Calu3 (cell line): ENCODE measurements around the gene PADI6. TPM values are rescaled to one million over a fixed set of nuclear protein-coding genes. Genes with fewer than 3 reads are reported as not detected.

Experiments used
- BruUV-seq: library from RNA; stranded (reverse); fragments of 400-500 nt; replicated peaks from 2 replicates; lab custom pipeline; 2021; lab: Mats Ljungman, UMichigan
- CTCF ChIA-PET: fragments of 300-600 bp; sonication (Branson Sonifier 250); formaldehyde crosslinking; loops from one replicate; lab custom pipeline; 2022; ENCODE audit warnings: antibody characterized with exemption; lab: Charles Lee
- DNase-seq: peaks from one replicate; pipeline ENCODE4 v3.0.0; 2022
- H3K27ac Mint-ChIP-seq: one replicate; pipeline ENCODE4 v1.8.0; 2022; ENCODE audit warnings: mixed read lengths; ENCODE audit not compliant: unreplicated experiment
- H3K27me3 Mint-ChIP-seq: one replicate; pipeline ENCODE4 v1.8.0; 2022; ENCODE audit warnings: mixed read lengths; ENCODE audit not compliant: unreplicated experiment
- H3K36me3 Mint-ChIP-seq: one replicate; pipeline ENCODE4 v1.8.0; 2022; ENCODE audit warnings: mild to moderate bottlenecking, moderate library complexity, mixed read lengths; ENCODE audit not compliant: insufficient read depth, unreplicated experiment
- H3K4me1 Mint-ChIP-seq: one replicate; pipeline ENCODE4 v1.8.0; 2022; ENCODE audit warnings: mild to moderate bottlenecking, low read depth, mixed read lengths; ENCODE audit not compliant: unreplicated experiment
- H3K4me3 Mint-ChIP-seq: one replicate; pipeline ENCODE4 v1.8.0; 2022; ENCODE audit warnings: mild to moderate bottlenecking, low read depth, moderate library complexity, mixed read lengths; ENCODE audit not compliant: unreplicated experiment
- H3K9me3 Mint-ChIP-seq: one replicate; pipeline ENCODE4 v1.8.0; 2022; ENCODE audit warnings: low read depth, mixed read lengths; ENCODE audit not compliant: unreplicated experiment
- CTCF ChIP-seq: fragments of 200-600 bp; IDR thresholded peaks from one replicate; pipeline ENCODE4 v1.8.0; 2022; ENCODE audit warnings: antibody characterized with exemption; ENCODE audit not compliant: unreplicated experiment
- intact Hi-C: fragments of 100-400 bp; cut with micrococcal nuclease; formaldehyde crosslinking; loops from one replicate; pipeline ENCODE4 v1.10.0; 2022; ENCODE audit not compliant: unreplicated experiment
- total RNA-seq: library from RNA; stranded (reverse); gene quantifications from 2 replicates; pipeline ENCODE4 v1.2.3, GENCODE V29; 2022

Gene PADI6
- total RNA-seq, 1 experiment from 2014 or later = not detected

GRCh38 chr1:17361687-17362086 is 10.3 kb upstream of the PADI6 start:
- no TSS peak for BruUV-seq
- no peaks in the 10 kb centered on the region for H3K9me3 Mint-ChIP-seq
- H3K27ac Mint-ChIP-seq = no peak overlapping the region
- no peaks in the 10 kb centered on the region for H3K4me1 Mint-ChIP-seq
- no peak for TF ChIP-seq CTCF
- CTCF ChIA-PET = no interaction called here
- no peaks in the 10 kb centered on the region for H3K36me3 Mint-ChIP-seq
- DNase-seq = no peak
- H3K27me3 Mint-ChIP-seq = peaks cover 36% of the 10 kb centered on the region
- no peak overlapping the region for H3K4me3 Mint-ChIP-seq
- intact Hi-C loops = no loop called here

GRCh38 chr1:17363351-17363750 is 8.6 kb upstream of the PADI6 start:
- CTCF ChIA-PET = no interaction called here
- DNase-seq = no peak
- H3K4me3 Mint-ChIP-seq = no peak overlapping the region
- no peak for TF ChIP-seq CTCF
- H3K27ac Mint-ChIP-seq = no peak overlapping the region
- intact Hi-C loops = no loop called here
- peaks cover 42% of the 10 kb centered on the region for H3K27me3 Mint-ChIP-seq
- H3K36me3 Mint-ChIP-seq = no peaks in the 10 kb centered on the region
- no peaks in the 10 kb centered on the region for H3K4me1 Mint-ChIP-seq
- H3K9me3 Mint-ChIP-seq = no peaks in the 10 kb centered on the region
- no TSS peak for BruUV-seq

- no peaks in the 10 kb centered on the region for H3K36me3 Mint-ChIP-seq
- no peak overlapping the region for H3K4me3 Mint-ChIP-seq
- H3K9me3 Mint-ChIP-seq = no peaks in the 10 kb centered on the region
- DNase-seq = no peak
- BruUV-seq = no TSS peak
- TF ChIP-seq CTCF = no peak
- H3K27ac Mint-ChIP-seq = no peak overlapping the region
- CTCF ChIA-PET = no interaction called here
- peaks cover 42% of the 10 kb centered on the region for H3K27me3 Mint-ChIP-seq
- intact Hi-C loops = no loop called here
- no peaks in the 10 kb centered on the region for H3K4me1 Mint-ChIP-seq
These were observed 8.2 kb upstream of the PADI6 start for GRCh38 chr1:17363771-17364170.

GRCh38 chr1:17365293-17365692 is 6.7 kb upstream of the PADI6 start:
- Mint-ChIP-seq H3K4me3 (no peak overlapping the region), H3K36me3 (no peaks in the 10 kb centered on the region), H3K4me1 (no peaks in the 10 kb centered on the region), H3K27ac (no peak overlapping the region), H3K27me3 (peaks cover 30% of the 10 kb centered on the region), H3K9me3 (no peaks in the 10 kb centered on the region)
- TF ChIP-seq CTCF = no peak
- intact Hi-C loops = no loop called here
- CTCF ChIA-PET = no interaction called here
- no peak for DNase-seq
- no TSS peak for BruUV-seq
